ENCODE results near the gene PYGL. TPM values are rescaled to one million over a fixed set of nuclear protein-coding genes. Genes with fewer than 3 reads are reported as not detected.

PYGL gene
- polyA plus RNA-seq, 1 of the 3 experiments (the other 2 are of a cell fraction): 60.2 TPM

DNA sequence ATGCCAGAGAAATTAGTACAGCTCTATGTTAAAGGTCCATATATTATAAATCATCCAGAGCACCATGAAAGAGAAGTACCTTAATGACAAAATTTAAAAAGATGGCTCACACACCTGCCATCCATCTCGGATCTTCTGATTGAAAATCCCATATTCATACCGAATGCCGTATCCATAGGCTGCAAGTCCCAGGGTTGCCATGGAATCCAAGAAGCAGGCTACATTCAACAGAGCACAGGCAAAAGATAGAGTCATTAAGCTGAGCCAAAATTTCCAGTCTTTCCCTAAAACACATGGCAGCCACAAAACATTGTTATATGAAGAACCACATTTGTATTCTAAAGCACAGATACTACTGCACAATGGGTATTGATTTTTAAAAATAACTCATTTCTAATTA, 12.7 kb downstream of the PYGL start:
- 98% methylated on average over 3 of the region's 3 CpGs for WGBS (ENCODE audit: low lambda C conversion rate)
- Histone ChIP-seq H3K9me3 (no peaks in the 10 kb centered on the region), H3F3A (replicated peaks; ENCODE audit: insufficient read depth) (no peaks in the 10 kb centered on the region), H3K4me1 (ENCODE audit: control insufficient read depth in 1 of 2, insufficient read depth in 2 of 2, low read depth in 1 of 2, low read length in 1 of 2) (peaks cover 0 to 6% of the 10 kb centered on the region in 2 experiments; a peak in 2 of 4 replicates), H3K27me3 (ENCODE audit: insufficient read depth) (no peaks in the 10 kb centered on the region), H3K4me3 (ENCODE audit: low read depth in 2 of 2, low read length in 1 of 2) (no peak overlapping the region), H3K27ac (ENCODE audit: low read depth in 2 of 2, low read length in 1 of 2) (no peak overlapping the region), H3K79me2 (ENCODE audit: insufficient read depth) (no peaks in the 10 kb centered on the region), H3K4me2 (no peak overlapping the region), H4K20me1 (ENCODE audit: insufficient read depth) (no peaks in the 10 kb centered on the region), H3K36me3 (replicated peaks in 1 of 2; ENCODE audit: control insufficient read depth in 1 of 2, insufficient read depth in 2 of 2, low read length in 1 of 2) (peaks cover 25 to 46% of the 10 kb centered on the region in 2 experiments), H3K9ac (no peak overlapping the region), H2AFZ (ENCODE audit: low read depth) (no peak overlapping the region), H3K9me2 (no peaks in the 10 kb centered on the region)
- no peak for TF ChIP-seq ZBTB33 (IDR thresholded peaks at IDR 0.05; ENCODE audit: borderline replicate concordance, low read depth)
- CTCF ChIA-PET: interaction anchor here (1.7 kb wide), 1 partner anchor 13 kb away, joined by 4 read pairs; the partner anchor contains the start of gene PYGL
- POLR2A ChIA-PET: no interaction called here
- DNase-seq: no peak

- H3K9ac ChIP-seq: no peak overlapping the region
- no peaks in the 10 kb centered on the region for H3K9me3 ChIP-seq
- H3K4me3 ChIP-seq (ENCODE audit: low read depth in 2 of 2, low read length in 1 of 2): no peak overlapping the region
- DNase-seq: no peak
- WGBS (ENCODE audit: low lambda C conversion rate): 98% methylated on average over 2 of the region's 2 CpGs
- H3K4me2 ChIP-seq: no peak overlapping the region
- ChIA-PET CTCF (no interaction called here), POLR2A (no interaction called here)
- no peak overlapping the region for H2AFZ ChIP-seq (ENCODE audit: low read depth)
- peaks cover 30 to 41% of the 10 kb centered on the region in 2 experiments for H3K36me3 ChIP-seq (replicated peaks in 1 of 2; ENCODE audit: control insufficient read depth in 1 of 2, insufficient read depth in 2 of 2, low read length in 1 of 2)
- no peaks in the 10 kb centered on the region for H4K20me1 ChIP-seq (ENCODE audit: insufficient read depth)
- no peaks in the 10 kb centered on the region for H3K79me2 ChIP-seq (ENCODE audit: insufficient read depth)
- H3K9me2 ChIP-seq: no peaks in the 10 kb centered on the region
- no peaks in the 10 kb centered on the region for H3K27me3 ChIP-seq (ENCODE audit: insufficient read depth)
- H3F3A ChIP-seq (replicated peaks; ENCODE audit: insufficient read depth): no peaks in the 10 kb centered on the region
- H3K4me1 ChIP-seq (ENCODE audit: control insufficient read depth in 1 of 2, insufficient read depth in 2 of 2, low read depth in 1 of 2, low read length in 1 of 2): peaks cover 0 to 6% of the 10 kb centered on the region in 2 experiments; a peak in 2 of 4 replicates
- TF ChIP-seq RCOR1 (IDR thresholded peaks at IDR 0.05; ENCODE audit: low read length) (no peak), TCF12 (IDR thresholded peaks at IDR 0.05) (no peak), USF2 (IDR thresholded peaks at IDR 0.05; ENCODE audit: borderline replicate concordance, low read depth, low read length) (no peak), TAF1 (IDR thresholded peaks at IDR 0.05; ENCODE audit: borderline replicate concordance, low read depth, low read length) (no peak), RXRA (IDR thresholded peaks at IDR 0.05; ENCODE audit: borderline replicate concordance, low read depth) (no peak), MXI1 (IDR thresholded peaks at IDR 0.05; ENCODE audit: low read depth, low read length) (no peak), GABPA (IDR thresholded peaks at IDR 0.05; ENCODE audit: low read depth) (no peak), SIN3A (IDR thresholded peaks at IDR 0.05; ENCODE audit: borderline replicate concordance, low read depth, low read length) (no peak), EZH2phosphoT487 (IDR thresholded peaks at IDR 0.05; ENCODE audit: borderline replicate concordance, low read depth) (no peak), TEAD4 (IDR thresholded peaks at IDR 0.05; ENCODE audit: borderline replicate concordance, insufficient read depth) (no peak), MEF2A (IDR thresholded peaks at IDR 0.05; ENCODE audit: borderline replicate concordance, low read depth) (no peak), ELF1 (IDR thresholded peaks at IDR 0.05) (no peak), FOSL2 (IDR thresholded peaks at IDR 0.05; ENCODE audit: borderline replicate concordance, low read depth) (no peak)
- TF ChIP-seq, protein P1, sequence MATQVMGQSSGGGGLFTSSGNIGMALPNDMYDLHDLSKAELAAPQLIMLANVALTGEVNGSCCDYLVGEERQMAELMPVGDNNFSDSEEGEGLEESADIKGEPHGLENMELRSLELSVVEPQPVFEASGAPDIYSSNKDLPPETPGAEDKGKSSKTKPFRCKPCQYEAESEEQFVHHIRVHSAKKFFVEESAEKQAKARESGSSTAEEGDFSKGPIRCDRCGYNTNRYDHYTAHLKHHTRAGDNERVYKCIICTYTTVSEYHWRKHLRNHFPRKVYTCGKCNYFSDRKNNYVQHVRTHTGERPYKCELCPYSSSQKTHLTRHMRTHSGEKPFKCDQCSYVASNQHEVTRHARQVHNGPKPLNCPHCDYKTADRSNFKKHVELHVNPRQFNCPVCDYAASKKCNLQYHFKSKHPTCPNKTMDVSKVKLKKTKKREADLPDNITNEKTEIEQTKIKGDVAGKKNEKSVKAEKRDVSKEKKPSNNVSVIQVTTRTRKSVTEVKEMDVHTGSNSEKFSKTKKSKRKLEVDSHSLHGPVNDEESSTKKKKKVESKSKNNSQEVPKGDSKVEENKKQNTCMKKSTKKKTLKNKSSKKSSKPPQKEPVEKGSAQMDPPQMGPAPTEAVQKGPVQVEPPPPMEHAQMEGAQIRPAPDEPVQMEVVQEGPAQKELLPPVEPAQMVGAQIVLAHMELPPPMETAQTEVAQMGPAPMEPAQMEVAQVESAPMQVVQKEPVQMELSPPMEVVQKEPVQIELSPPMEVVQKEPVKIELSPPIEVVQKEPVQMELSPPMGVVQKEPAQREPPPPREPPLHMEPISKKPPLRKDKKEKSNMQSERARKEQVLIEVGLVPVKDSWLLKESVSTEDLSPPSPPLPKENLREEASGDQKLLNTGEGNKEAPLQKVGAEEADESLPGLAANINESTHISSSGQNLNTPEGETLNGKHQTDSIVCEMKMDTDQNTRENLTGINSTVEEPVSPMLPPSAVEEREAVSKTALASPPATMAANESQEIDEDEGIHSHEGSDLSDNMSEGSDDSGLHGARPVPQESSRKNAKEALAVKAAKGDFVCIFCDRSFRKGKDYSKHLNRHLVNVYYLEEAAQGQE (IDR thresholded peaks at IDR 0.05; ENCODE audit: low read depth, low read length): no peak
- TF ChIP-seq, protein P2, sequence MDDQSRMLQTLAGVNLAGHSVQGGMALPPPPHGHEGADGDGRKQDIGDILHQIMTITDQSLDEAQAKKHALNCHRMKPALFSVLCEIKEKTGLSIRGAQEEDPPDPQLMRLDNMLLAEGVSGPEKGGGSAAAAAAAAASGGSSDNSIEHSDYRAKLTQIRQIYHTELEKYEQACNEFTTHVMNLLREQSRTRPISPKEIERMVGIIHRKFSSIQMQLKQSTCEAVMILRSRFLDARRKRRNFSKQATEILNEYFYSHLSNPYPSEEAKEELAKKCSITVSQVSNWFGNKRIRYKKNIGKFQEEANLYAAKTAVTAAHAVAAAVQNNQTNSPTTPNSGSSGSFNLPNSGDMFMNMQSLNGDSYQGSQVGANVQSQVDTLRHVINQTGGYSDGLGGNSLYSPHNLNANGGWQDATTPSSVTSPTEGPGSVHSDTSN (IDR thresholded peaks at IDR 0.05): no peak
- no peak overlapping the region for H3K27ac ChIP-seq (ENCODE audit: low read depth in 2 of 2, low read length in 1 of 2)
Observed at GRCh38 chr14:50929506-50929905, 14.8 kb downstream of the PYGL start.

All from SK-N-SH (cell line).